Uterus (tissue), 4 donors: ENCODE data around the gene KNG1. TPM values are rescaled to one million over a fixed set of nuclear protein-coding genes. Genes with fewer than 3 reads are reported as not detected.
"Not testable (repeated sequence)": the region's sequence is repeated elsewhere in the genome, so short reads cannot be mapped to it uniquely, and the experiment has no call there.

Experiments
- DNase-seq, 2 donors: peaks; one replicate each; pipeline ENCODE4 v3.0.0-alpha.2; 2019 to 2020
- H3K27ac ChIP-seq, 2 donors: fragments of 200-600 bp; sonication (generic); 1 replicate in 1 of 2; 2 replicates in 1 of 2; pipeline ENCODE4 v1.5.1; 2016 to 2018
- H3K27me3 ChIP-seq, 2 donors: fragments of 200-600 bp; sonication (generic); one replicate each; pipeline ENCODE4 v1.5.1; 2018 to 2019; ENCODE audit warnings: control low read depth in 1 of 2
- H3K36me3 ChIP-seq, 2 donors: fragments of 200-600 bp; sonication (generic); one replicate each; pipeline ENCODE4 v1.5.1; 2019; ENCODE audit warnings: control low read depth in 1 of 2
- H3K4me1 ChIP-seq, 2 donors: fragments of 200-600 bp; sonication (generic); one replicate each; pipeline ENCODE4 v1.5.1; 2018 to 2019; ENCODE audit warnings: control low read depth in 1 of 2
- H3K4me3 ChIP-seq, 2 donors: fragments of 200-600 bp; sonication (generic); 1 replicate in 1 of 2; 2 replicates in 1 of 2; pipeline ENCODE4 v1.5.1; 2018 to 2019; ENCODE audit warnings: mild to moderate bottlenecking in 1 of 2
- H3K9me3 ChIP-seq, 2 donors: fragments of 200-600 bp; sonication (generic); one replicate each; pipeline ENCODE4 v1.5.1; 2019; ENCODE audit warnings: control low read depth in 1 of 2
- CTCF ChIP-seq, 4 experiments: fragments of 200-600 bp in 2 of 4; fragments of 450-650 bp in 2 of 4; sonication (generic) in 2 of 4; IDR thresholded peaks; one replicate each; pipeline ENCODE4 v1.5.1; 2016 to 2019; ENCODE audit warnings: antibody characterized with exemption in 4 of 4, mild to moderate bottlenecking in 2 of 4, moderate library complexity in 1 of 4
- POLR2A ChIP-seq, 2 donors: fragments of 450-650 bp; IDR thresholded peaks; one replicate each; pipeline ENCODE4 v1.6.1; 2016; ENCODE audit warnings: antibody characterized with exemption in 2 of 2, mild to moderate bottlenecking in 1 of 2, moderate library complexity in 1 of 2
- intact Hi-C: fragments of 100-400 bp; cut with DNase I; formaldehyde crosslinking; loops from one replicate; pipeline ENCODE4 v1.15.1; 2023; ENCODE audit warnings: low total_unique reads
- total RNA-seq, 4 donors: library from RNA; depleted of rRNA in 3 of 4; stranded (reverse); fragments of >200 nt in 3 of 4; gene quantifications; one replicate each; pipeline versions ENCODE4 v1.1.0 to v1.2.4, GENCODE V29; 2014 to 2023
- donor health status: DM: yes; HTN: yes; CAD: no.

The KNG1 gene
- total RNA-seq, 4 donors from 2014 or later, result not detected

- H3K9me3 ChIP-seq, result no peaks in the 10 kb centered on the region
- H3K36me3 ChIP-seq, result no peaks in the 10 kb centered on the region
- TF ChIP-seq POLR2A (IDR thresholded peaks at IDR 0.05) (no peak), CTCF (IDR thresholded peaks at IDR 0.05) (no peak)
- no peak for DNase-seq
- H3K4me3 ChIP-seq, result no peak overlapping the region
- no peaks in the 10 kb centered on the region for H3K4me1 ChIP-seq
- intact Hi-C loops, result no loop called here
- no peak overlapping the region for H3K27ac ChIP-seq
- no peaks in the 10 kb centered on the region for H3K27me3 ChIP-seq
Observed at GRCh38 chr3:186678604-186679003, 38.6 kb upstream of the KNG1 start.

GRCh38 chr3:186679151-186679550, 38.0 kb upstream of the KNG1 start:
- H3K9me3 ChIP-seq, result no peaks in the 10 kb centered on the region
- TF ChIP-seq CTCF (IDR thresholded peaks at IDR 0.05) (no peak), POLR2A (IDR thresholded peaks at IDR 0.05) (no peak)
- H3K4me1 ChIP-seq, result no peaks in the 10 kb centered on the region
- H3K27me3 ChIP-seq, result no peaks in the 10 kb centered on the region
- H3K36me3 ChIP-seq, result no peaks in the 10 kb centered on the region
- H3K4me3 ChIP-seq, result no peak overlapping the region
- intact Hi-C loops, result no loop called here
- no peak for DNase-seq
- no peak overlapping the region for H3K27ac ChIP-seq

GRCh38 chr3:186680869-186681268, 36.3 kb upstream of the KNG1 start:
- Histone ChIP-seq H3K4me1 (no peaks in the 10 kb centered on the region), H3K27ac (no peak overlapping the region), H3K9me3 (no peaks in the 10 kb centered on the region), H3K4me3 (no peak overlapping the region), H3K27me3 (no peaks in the 10 kb centered on the region), H3K36me3 (no peaks in the 10 kb centered on the region)
- TF ChIP-seq POLR2A (IDR thresholded peaks at IDR 0.05) (no peak), CTCF (IDR thresholded peaks at IDR 0.05) (no peak)
- intact Hi-C loops, result no loop called here
- DNase-seq, result no peak

GRCh38 chr3:186682812-186683211, 34.3 kb upstream of the KNG1 start:
- Histone ChIP-seq H3K4me3 (no peak overlapping the region), H3K4me1 (no peaks in the 10 kb centered on the region), H3K27me3 (no peaks in the 10 kb centered on the region), H3K27ac (no peak overlapping the region), H3K36me3 (no peaks in the 10 kb centered on the region), H3K9me3 (no peaks in the 10 kb centered on the region)
- intact Hi-C loops, result no loop called here
- no peak for DNase-seq
- TF ChIP-seq CTCF (IDR thresholded peaks at IDR 0.05), result no peak
- no peak for TF ChIP-seq POLR2A (IDR thresholded peaks at IDR 0.05)

GRCh38 chr3:186683979-186684378, 33.2 kb upstream of the KNG1 start:
- intact Hi-C loops, result no loop called here
- Histone ChIP-seq H3K4me3 (no peak overlapping the region), H3K36me3 (no peaks in the 10 kb centered on the region), H3K27ac (no peak overlapping the region), H3K4me1 (no peaks in the 10 kb centered on the region), H3K27me3 (no peaks in the 10 kb centered on the region), H3K9me3 (no peaks in the 10 kb centered on the region)
- TF ChIP-seq CTCF (IDR thresholded peaks at IDR 0.05) (no peak), POLR2A (IDR thresholded peaks at IDR 0.05) (no peak)
- no peak for DNase-seq

- H3K36me3 ChIP-seq, H3K9me3 ChIP-seq, intact Hi-C loops, H3K27me3 ChIP-seq, H3K4me1 ChIP-seq, H3K27ac ChIP-seq, DNase-seq, H3K4me3 ChIP-seq: not testable (repeated sequence)
Observed at GRCh38 chr3:186686475-186686874, 30.7 kb upstream of the KNG1 start.
